Right atrium auricular region (tissue), 2 donors: ENCODE measurements around the gene DHRS12. TPM values are rescaled to one million over a fixed set of nuclear protein-coding genes. Genes with fewer than 3 reads are reported as not detected.

ENCODE experiments used
- DNase-seq: peaks from one replicate; pipeline ENCODE4 v3.0.0-alpha.2; 2019; ENCODE audit warnings: low spot score
- H3K27ac ChIP-seq, 2 donors: fragments of 200-600 bp; sonication (generic); 1 replicate in 1 of 2; 2 replicates in 1 of 2; pipeline ENCODE4 v1.5.1; 2016 to 2019
- H3K27me3 ChIP-seq, 2 donors: fragments of 200-600 bp; sonication (generic); one replicate each; pipeline versions ENCODE4 v1.5.1 to v1.6.0; 2017 to 2019
- H3K36me3 ChIP-seq: fragments of 200-600 bp; sonication (generic); one replicate; pipeline ENCODE4 v1.5.1; 2016
- H3K4me1 ChIP-seq, 2 donors: fragments of 200-600 bp; sonication (generic); one replicate each; pipeline versions ENCODE4 v1.5.1 to v1.6.0; 2017 to 2019
- H3K4me3 ChIP-seq, 2 donors: fragments of 200-600 bp; sonication (generic); 1 replicate in 1 of 2; 2 replicates in 1 of 2; pipeline ENCODE4 v1.5.1; 2017 to 2019; ENCODE audit warnings: mild to moderate bottlenecking in 1 of 2, moderate library complexity in 1 of 2
- H3K9me3 ChIP-seq, 2 donors: fragments of 200-600 bp; sonication (generic); one replicate each; pipeline ENCODE4 v1.5.1; 2019
- CTCF ChIP-seq, 2 donors: fragments of 200-600 bp; sonication (generic); IDR thresholded peaks; one replicate each; pipeline ENCODE4 v1.5.1; 2019; ENCODE audit warnings: antibody characterized with exemption in 2 of 2
- total RNA-seq, 2 donors: library from RNA; depleted of rRNA; stranded (reverse); fragments of >200 nt; gene quantifications; one replicate each; pipeline ENCODE4 v1.1.0, GENCODE V29; 2016

DHRS12 gene
- total RNA-seq, 2 donors from 2014 or later, result 9.6 to 10.1 TPM

GRCh38 chr13:51739027-51739764 is 64.8 kb downstream of the DHRS12 start:
- H3K27me3 ChIP-seq, result no peaks in the 10 kb centered on the region
- DNase-seq, result no peak
- H3K27ac ChIP-seq, result peak overlapping the region in 1 of 2 donors; percentile 36
- no peaks in the 10 kb centered on the region for H3K9me3 ChIP-seq
- no peaks in the 10 kb centered on the region for H3K36me3 ChIP-seq
- H3K4me3 ChIP-seq, result no peak overlapping the region
- no peak for TF ChIP-seq CTCF (IDR thresholded peaks at IDR 0.05)
- H3K4me1 ChIP-seq, result peaks cover 0 to 5% of the 10 kb centered on the region in 2 donors

- H3K27ac ChIP-seq, result no peak overlapping the region
- no peaks in the 10 kb centered on the region for H3K36me3 ChIP-seq
- no peak for DNase-seq
Measured at GRCh38 chr13:51738226-51738905, 65.6 kb downstream of the DHRS12 start.

GRCh38 chr13:51737609-51738008 is 66.4 kb downstream of the DHRS12 start:
- TF ChIP-seq CTCF (IDR thresholded peaks at IDR 0.05), result no peak
- DNase-seq, result no peak
- H3K27ac ChIP-seq, result no peak overlapping the region

More at GRCh38 chr13:51738226-51738905, 65.6 kb downstream of the DHRS12 start:
- H3K9me3 ChIP-seq, result no peaks in the 10 kb centered on the region
- H3K27me3 ChIP-seq, result no peaks in the 10 kb centered on the region
- peaks cover 0 to 5% of the 10 kb centered on the region in 2 donors for H3K4me1 ChIP-seq
- no peak overlapping the region for H3K4me3 ChIP-seq
- TF ChIP-seq CTCF (IDR thresholded peaks at IDR 0.05), result no peak

GRCh38 chr13:51734786-51735185 is 69.2 kb downstream of the DHRS12 start:
- H3K9me3 ChIP-seq, result no peaks in the 10 kb centered on the region
- no peak for DNase-seq
- no peak overlapping the region for H3K4me3 ChIP-seq
- peaks cover 0 to 23% of the 10 kb centered on the region in 2 donors for H3K4me1 ChIP-seq
- H3K36me3 ChIP-seq, result no peaks in the 10 kb centered on the region
- no peak overlapping the region for H3K27ac ChIP-seq
- no peak for TF ChIP-seq CTCF (IDR thresholded peaks at IDR 0.05)
- no peaks in the 10 kb centered on the region for H3K27me3 ChIP-seq

More at GRCh38 chr13:51737609-51738008, 66.4 kb downstream of the DHRS12 start:
- Histone ChIP-seq H3K4me3 (no peak overlapping the region), H3K27me3 (no peaks in the 10 kb centered on the region), H3K9me3 (no peaks in the 10 kb centered on the region), H3K36me3 (no peaks in the 10 kb centered on the region), H3K4me1 (peaks cover 0 to 5% of the 10 kb centered on the region in 2 donors)

GRCh38 chr13:51733374-51734298 is 70.3 kb downstream of the DHRS12 start:
- H3K27ac ChIP-seq, result no peak overlapping the region
- TF ChIP-seq CTCF (IDR thresholded peaks at IDR 0.05), result no peak
- peaks cover 0 to 30% of the 10 kb centered on the region in 2 donors for H3K4me1 ChIP-seq
- no peak overlapping the region for H3K4me3 ChIP-seq
- no peaks in the 10 kb centered on the region for H3K36me3 ChIP-seq
- no peaks in the 10 kb centered on the region for H3K9me3 ChIP-seq
- no peak for DNase-seq
- no peaks in the 10 kb centered on the region for H3K27me3 ChIP-seq
